Measurements from ENCODE around the gene SMARCA4.

DNA sequence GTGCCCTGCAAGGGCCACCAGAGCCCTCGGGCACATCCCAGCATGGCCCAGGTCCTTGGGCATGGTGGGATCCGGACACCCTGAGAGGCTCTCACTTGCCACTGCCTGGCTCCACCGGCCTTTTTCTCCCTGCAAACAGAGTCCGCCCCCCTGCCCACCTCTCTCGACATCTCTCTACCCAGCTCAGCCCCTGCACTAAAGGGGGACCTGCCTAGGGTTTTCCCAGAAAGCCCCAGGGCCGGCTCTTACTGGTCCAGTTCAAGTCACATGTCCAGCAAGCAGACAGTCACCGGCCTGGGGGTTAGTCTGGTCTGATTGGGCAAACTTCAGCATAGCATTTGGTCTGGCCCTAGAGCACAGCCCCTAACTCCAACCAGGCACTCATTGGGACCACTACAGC, 52.9 kb downstream of the SMARCA4 start:
- no peak for TF ChIP-seq ZNF274 (IDR thresholded peaks at IDR 0.05; ENCODE audit: low read depth, low read length)
- no peak for TF ChIP-seq SUZ12 (IDR thresholded peaks at IDR 0.05; ENCODE audit: extremely low read depth, insufficient read depth, insufficient read length)

Data from NT2/D1 (cell line).